ENCODE data around the gene PDE4B. TPM values are rescaled to one million over a fixed set of nuclear protein-coding genes. Genes with fewer than 3 reads are reported as not detected.

Gene PDE4B
- polyA plus RNA-seq, 1 donor from 2014 or later = 84.3 TPM

GRCh38 chr1:66176832-66177231, 384.1 kb downstream of the PDE4B start:
- H3K9me3 Mint-ChIP-seq = no peaks in the 10 kb centered on the region
- no peak overlapping the region for H3K27ac Mint-ChIP-seq
- no peak overlapping the region for H3K4me3 Mint-ChIP-seq
- H3K4me1 Mint-ChIP-seq = no peaks in the 10 kb centered on the region
- no peaks in the 10 kb centered on the region for H3K36me3 Mint-ChIP-seq
- H3K27me3 Mint-ChIP-seq = peaks cover 1% of the 10 kb centered on the region

DNA sequence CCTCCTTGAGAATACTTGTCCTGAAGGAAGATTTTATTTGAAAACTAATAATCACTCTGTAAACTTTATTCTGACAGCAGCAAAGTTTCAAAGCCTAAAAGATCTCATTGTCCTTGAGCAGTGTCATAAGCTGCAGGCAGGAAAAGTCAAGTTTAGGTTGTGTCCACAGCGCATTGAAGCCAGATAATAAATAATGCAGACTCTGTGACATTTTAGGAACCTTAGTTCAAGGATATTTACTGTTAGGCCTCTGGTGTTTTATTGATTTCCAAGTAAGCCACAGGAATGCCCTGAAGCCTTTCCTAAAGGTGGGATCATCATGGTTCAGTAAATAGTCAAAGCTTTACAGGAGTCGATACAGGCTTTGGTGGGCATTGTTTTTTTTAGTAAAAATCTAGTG, 384.8 kb downstream of the PDE4B start:
- Mint-ChIP-seq H3K36me3 (no peaks in the 10 kb centered on the region), H3K4me3 (no peak overlapping the region), H3K4me1 (no peaks in the 10 kb centered on the region), H3K9me3 (no peaks in the 10 kb centered on the region), H3K27me3 (peaks cover 1% of the 10 kb centered on the region), H3K27ac (no peak overlapping the region)

- Mint-ChIP-seq H3K27me3 (peaks cover 6% of the 10 kb centered on the region), H3K4me3 (no peak overlapping the region), H3K9me3 (no peaks in the 10 kb centered on the region), H3K4me1 (peaks cover 0 to 3% (median 0%) of the 10 kb centered on the region in 3 donors), H3K27ac (no peak overlapping the region), H3K36me3 (no peaks in the 10 kb centered on the region)
Observed at GRCh38 chr1:66182026-66182425, 389.3 kb downstream of the PDE4B start.

- no peak overlapping the region for H3K4me3 Mint-ChIP-seq
- H3K27ac Mint-ChIP-seq = no peak overlapping the region
- no peaks in the 10 kb centered on the region for H3K9me3 Mint-ChIP-seq
- H3K36me3 Mint-ChIP-seq = no peaks in the 10 kb centered on the region
- peaks cover 6% of the 10 kb centered on the region for H3K27me3 Mint-ChIP-seq
- peaks cover 0 to 3% (median 0%) of the 10 kb centered on the region in 3 donors for H3K4me1 Mint-ChIP-seq
Observed at GRCh38 chr1:66182551-66183178, 390.0 kb downstream of the PDE4B start.

- Mint-ChIP-seq H3K4me3 (no peak overlapping the region), H3K27ac (no peak overlapping the region), H3K9me3 (no peaks in the 10 kb centered on the region), H3K36me3 (no peaks in the 10 kb centered on the region), H3K4me1 (peaks cover 0 to 3% (median 0%) of the 10 kb centered on the region in 3 donors), H3K27me3 (peaks cover 6% of the 10 kb centered on the region)
Observed at GRCh38 chr1:66183400-66183799, 390.7 kb downstream of the PDE4B start.

DNA sequence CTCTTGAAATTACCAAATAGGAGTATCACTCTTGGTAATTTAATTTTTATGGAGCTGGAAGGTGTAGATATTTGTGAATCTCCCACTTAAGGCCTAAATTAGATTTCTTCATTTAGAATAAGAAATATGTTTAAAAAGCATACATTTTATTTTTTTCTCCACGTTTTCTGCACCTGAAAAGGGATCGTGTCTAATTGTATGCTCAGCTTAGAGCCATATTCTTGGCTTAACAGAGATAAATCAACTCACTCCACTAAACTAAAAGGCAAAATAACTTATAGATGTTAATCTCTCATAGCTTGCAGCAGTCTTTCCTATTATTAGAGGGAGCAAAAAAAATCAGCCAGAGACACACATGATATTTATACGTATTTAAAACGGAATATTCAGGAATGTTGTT, 404.4 kb downstream of the PDE4B start:
- H3K27me3 Mint-ChIP-seq = peaks cover 2% of the 10 kb centered on the region
- H3K36me3 Mint-ChIP-seq = peaks cover 1% of the 10 kb centered on the region
- H3K27ac Mint-ChIP-seq = no peak overlapping the region
- peaks cover 0 to 3% (median 0%) of the 10 kb centered on the region in 3 donors for H3K9me3 Mint-ChIP-seq
- no peaks in the 10 kb centered on the region for H3K4me1 Mint-ChIP-seq
- no peak overlapping the region for H3K4me3 Mint-ChIP-seq

- Mint-ChIP-seq H3K4me3 (no peak overlapping the region), H3K9me3 (peaks cover 0 to 2% (median 0%) of the 10 kb centered on the region in 3 donors), H3K4me1 (no peaks in the 10 kb centered on the region), H3K36me3 (no peaks in the 10 kb centered on the region), H3K27ac (no peak overlapping the region), H3K27me3 (peaks cover 2% of the 10 kb centered on the region)
Observed at GRCh38 chr1:66197785-66198184, 405.1 kb downstream of the PDE4B start.

- peaks cover 1% of the 10 kb centered on the region for H3K27me3 Mint-ChIP-seq
Observed at GRCh38 chr1:66206563-66207144, 414.0 kb downstream of the PDE4B start.

DNA sequence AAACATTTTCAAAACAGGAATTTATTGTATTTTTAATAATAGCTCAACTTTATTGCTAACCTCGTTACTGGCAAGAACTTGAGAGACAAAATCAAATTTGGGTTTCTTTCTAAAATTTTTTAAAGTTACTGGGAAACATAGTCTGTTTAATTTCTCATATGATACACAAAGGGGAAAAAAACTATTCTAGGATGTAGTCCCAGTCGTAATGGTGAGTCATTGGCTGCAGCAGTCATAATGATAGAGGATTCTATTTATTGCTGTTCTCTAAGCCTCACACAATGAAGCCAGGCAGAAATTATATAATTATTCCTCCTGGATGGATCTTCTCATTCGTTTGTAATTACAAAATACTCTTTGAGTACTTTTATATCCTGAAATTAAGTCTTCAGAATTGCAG, 414.8 kb downstream of the PDE4B start:
- peaks cover 2% of the 10 kb centered on the region for H3K36me3 Mint-ChIP-seq
- H3K27me3 Mint-ChIP-seq = peaks cover 1% of the 10 kb centered on the region
- no peak overlapping the region for H3K27ac Mint-ChIP-seq
- H3K4me3 Mint-ChIP-seq = no peak overlapping the region
- peaks cover 0 to 7% (median 2%) of the 10 kb centered on the region in 3 donors for H3K9me3 Mint-ChIP-seq
- H3K4me1 Mint-ChIP-seq = no peaks in the 10 kb centered on the region

More at GRCh38 chr1:66206563-66207144, 414.0 kb downstream of the PDE4B start:
- no peak overlapping the region for H3K27ac Mint-ChIP-seq
- H3K4me3 Mint-ChIP-seq = no peak overlapping the region
- H3K4me1 Mint-ChIP-seq = no peaks in the 10 kb centered on the region
- H3K9me3 Mint-ChIP-seq = peaks cover 0 to 5% (median 2%) of the 10 kb centered on the region in 3 donors
- H3K36me3 Mint-ChIP-seq = peaks cover 2% of the 10 kb centered on the region

GRCh38 chr1:66208632-66209031, 415.9 kb downstream of the PDE4B start:
- no peak overlapping the region for H3K4me3 Mint-ChIP-seq
- peaks cover 0 to 7% (median 2%) of the 10 kb centered on the region in 3 donors for H3K9me3 Mint-ChIP-seq
- no peak overlapping the region for H3K27ac Mint-ChIP-seq
- peaks cover 2% of the 10 kb centered on the region for H3K36me3 Mint-ChIP-seq
- H3K27me3 Mint-ChIP-seq = peaks cover 1% of the 10 kb centered on the region
- no peaks in the 10 kb centered on the region for H3K4me1 Mint-ChIP-seq

DNA sequence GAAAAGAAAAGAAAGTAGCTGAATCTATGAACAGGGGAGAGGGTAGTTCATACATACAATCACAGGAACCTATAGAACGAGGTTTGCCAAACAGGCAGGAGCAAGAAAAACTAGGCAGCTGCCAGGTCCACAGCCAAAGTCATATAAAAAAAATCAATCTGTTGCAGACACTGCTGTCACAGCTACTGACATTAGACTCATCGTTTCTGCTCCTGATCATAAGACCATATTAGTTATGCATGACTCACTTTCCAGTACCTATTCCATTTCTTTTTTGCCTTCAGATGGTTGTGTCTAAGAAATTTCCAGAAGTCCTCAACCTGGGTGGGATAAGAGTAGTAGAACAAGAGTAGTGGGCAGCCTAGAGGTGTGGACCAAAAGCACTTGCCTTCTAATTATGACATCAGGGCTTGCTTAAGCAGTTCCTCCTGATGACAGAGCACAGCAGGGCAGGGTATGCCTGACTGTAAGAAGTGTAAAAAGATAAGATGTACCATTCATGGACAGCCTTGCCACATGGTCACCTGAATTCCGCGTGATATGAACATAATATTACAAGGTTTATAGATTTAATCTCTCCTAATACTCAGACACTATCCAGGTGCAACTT, 418.0 kb downstream of the PDE4B start:
- Mint-ChIP-seq H3K4me3 (no peak overlapping the region), H3K27ac (no peak overlapping the region), H3K4me1 (no peaks in the 10 kb centered on the region), H3K27me3 (peaks cover 1% of the 10 kb centered on the region), H3K9me3 (peaks cover 0 to 2% (median 2%) of the 10 kb centered on the region in 3 donors), H3K36me3 (peaks cover 6% of the 10 kb centered on the region)

DNA sequence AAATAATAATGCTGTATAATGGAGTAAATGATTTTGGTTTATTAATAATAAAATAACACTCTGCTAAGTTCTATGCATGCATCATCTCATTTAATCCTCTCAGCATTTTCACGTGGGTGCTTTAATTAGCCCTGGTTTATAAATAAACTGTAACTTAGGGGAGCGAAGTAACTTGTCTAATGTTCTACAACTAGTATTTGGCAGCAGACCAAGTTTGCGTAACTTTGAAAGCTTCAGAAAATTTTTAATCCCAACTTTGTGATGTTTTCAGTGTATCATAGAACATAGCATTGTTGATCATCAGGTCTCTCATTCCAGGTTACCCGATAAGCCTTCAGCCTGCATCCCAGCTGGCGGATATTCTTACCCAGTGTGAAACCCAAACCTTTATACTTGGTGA, 418.8 kb downstream of the PDE4B start:
- Mint-ChIP-seq H3K27ac (no peak overlapping the region), H3K36me3 (peaks cover 7% of the 10 kb centered on the region), H3K4me3 (no peak overlapping the region), H3K9me3 (peaks cover 0 to 2% (median 2%) of the 10 kb centered on the region in 3 donors), H3K4me1 (no peaks in the 10 kb centered on the region), H3K27me3 (peaks cover 1% of the 10 kb centered on the region)

- Mint-ChIP-seq H3K36me3 (peaks cover 7% of the 10 kb centered on the region), H3K4me3 (no peak overlapping the region), H3K27ac (no peak overlapping the region)
Observed at GRCh38 chr1:66213491-66213890, 420.8 kb downstream of the PDE4B start.

GRCh38 chr1:66214901-66215300, 422.2 kb downstream of the PDE4B start:
- H3K27ac Mint-ChIP-seq = no peak overlapping the region

More at GRCh38 chr1:66213491-66213890, 420.8 kb downstream of the PDE4B start:
- Mint-ChIP-seq H3K4me1 (no peaks in the 10 kb centered on the region), H3K27me3 (peaks cover 1% of the 10 kb centered on the region), H3K9me3 (peaks cover 0 to 2% (median 2%) of the 10 kb centered on the region in 3 donors)

GRCh38 chr1:66217021-66217420, 424.3 kb downstream of the PDE4B start:
- H3K9me3 Mint-ChIP-seq = peaks cover 0 to 2% (median 0%) of the 10 kb centered on the region in 3 donors
- H3K4me1 Mint-ChIP-seq = no peaks in the 10 kb centered on the region
- no peak overlapping the region for H3K27ac Mint-ChIP-seq
- H3K36me3 Mint-ChIP-seq = peaks cover 5% of the 10 kb centered on the region
- H3K4me3 Mint-ChIP-seq = no peak overlapping the region
- H3K27me3 Mint-ChIP-seq = peaks cover 3% of the 10 kb centered on the region

More at GRCh38 chr1:66214901-66215300, 422.2 kb downstream of the PDE4B start:
- Mint-ChIP-seq H3K4me1 (no peaks in the 10 kb centered on the region), H3K4me3 (no peak overlapping the region), H3K27me3 (peaks cover under 1% of the 10 kb centered on the region), H3K36me3 (peaks cover 5% of the 10 kb centered on the region), H3K9me3 (peaks cover 0 to 2% (median under 1%) of the 10 kb centered on the region in 3 donors)

Data from IgD-negative memory B cell (primary cell).